Caco-2 (cell line): Measurements from ENCODE around the gene ADARB2. TPM values are rescaled to one million over a fixed set of nuclear protein-coding genes. Genes with fewer than 3 reads are reported as not detected.

Experiments
- BruUV-seq: library from RNA; stranded (reverse); fragments of 400-500 nt; replicated peaks from 2 replicates; lab custom pipeline; 2021; lab: Mats Ljungman, UMichigan
- CTCF ChIA-PET: fragments of 300-600 bp; sonication (Branson Sonifier 250); formaldehyde crosslinking; loops from one replicate; lab custom pipeline; 2022; ENCODE audit warnings: antibody characterized with exemption; lab: Charles Lee
- POLR2A ChIA-PET: fragments of 300-600 bp; sonication (Branson Sonifier 250); formaldehyde crosslinking; loops from one replicate; lab custom pipeline; 2022; ENCODE audit warnings: antibody characterized with exemption; lab: Charles Lee
- DNase-seq, 2 experiments: peaks; one replicate each; pipeline versions ENCODE4 v3.0.0 to v3.0.0-alpha.2; 2020 to 2022
- H3K27me3 ChIP-seq: replicated peaks from 2 replicates; pipeline ENCODE4 v1.6.0; 2011; ENCODE audit warnings: low read length; ENCODE audit not compliant: control insufficient read depth, insufficient read depth
- H3K36me3 ChIP-seq: 2 replicates; pipeline ENCODE4 v1.5.1; 2011; ENCODE audit warnings: low read length; ENCODE audit not compliant: control insufficient read depth, insufficient read depth
- H3K4me1 ChIP-seq: fragments of 250-450 bp; sonication (Bioruptor Pico); 2 replicates; pipeline ENCODE4 v1.5.1; 2020; ENCODE audit warnings: mild to moderate bottlenecking
- H3K4me3 ChIP-seq: 2 replicates; pipeline ENCODE4 v1.5.1; 2011; ENCODE audit warnings: low read depth, mild to moderate bottlenecking, control low read depth, low read length
- H3K9me3 ChIP-seq: fragments of 250-450 bp; sonication (Bioruptor Pico); 2 replicates; pipeline ENCODE4 v1.5.1; 2020; ENCODE audit warnings: mild to moderate bottlenecking, moderate library complexity
- H3K27ac Mint-ChIP-seq: one replicate; pipeline ENCODE4 v1.8.0; 2022; ENCODE audit warnings: mixed read lengths; ENCODE audit not compliant: unreplicated experiment
- H3K27me3 Mint-ChIP-seq: one replicate; pipeline ENCODE4 v1.8.0; 2022; ENCODE audit warnings: mixed read lengths; ENCODE audit not compliant: insufficient read depth, unreplicated experiment
- H3K36me3 Mint-ChIP-seq: one replicate; pipeline ENCODE4 v1.8.0; 2022; ENCODE audit warnings: mild to moderate bottlenecking, mixed read lengths; ENCODE audit not compliant: insufficient read depth, unreplicated experiment
- H3K4me1 Mint-ChIP-seq: one replicate; pipeline ENCODE4 v1.8.0; 2022; ENCODE audit warnings: low read depth, mixed read lengths; ENCODE audit not compliant: unreplicated experiment
- H3K4me3 Mint-ChIP-seq: one replicate; pipeline ENCODE4 v1.8.0; 2022; ENCODE audit warnings: mild to moderate bottlenecking, moderate library complexity, mixed read lengths; ENCODE audit not compliant: unreplicated experiment
- H3K9me3 Mint-ChIP-seq: one replicate; pipeline ENCODE4 v1.8.0; 2022; ENCODE audit warnings: mixed read lengths; ENCODE audit not compliant: unreplicated experiment
- CTCF ChIP-seq, 2 experiments: fragments of 200-600 bp in 1 of 2; IDR thresholded peaks; 1 replicate in 1 of 2; 2 replicates in 1 of 2; pipeline versions ENCODE4 v1.5.1 to v1.8.0; 2011 to 2022; ENCODE audit warnings: antibody characterized with exemption in 1 of 2, control low read depth in 1 of 2, inconsistent platforms in 1 of 2, low read depth in 1 of 2, low read length in 1 of 2, mild to moderate bottlenecking in 1 of 2, moderate library complexity in 1 of 2; ENCODE audit not compliant: insufficient read depth in 1 of 2, severe bottlenecking in 1 of 2, unreplicated experiment in 1 of 2
- intact Hi-C: fragments of 100-400 bp; cut with micrococcal nuclease; formaldehyde crosslinking; loops from one replicate; pipeline ENCODE4 v1.10.0; 2022; ENCODE audit not compliant: unreplicated experiment
- total RNA-seq: library from RNA; stranded (reverse); gene quantifications from 2 replicates; pipeline ENCODE4 v1.2.3, GENCODE V29; 2022

ADARB2 gene
- total RNA-seq, 1 experiment from 2014 or later, result 0.27 TPM

GRCh38 chr10:1178506-1178905, 558.8 kb downstream of the ADARB2 start:
- TF ChIP-seq CTCF (IDR thresholded peaks at IDR 0.05; ENCODE audit: insufficient read depth in 1 of 2, low read depth in 1 of 2, low read length in 1 of 2, severe bottlenecking in 1 of 2, unreplicated experiment in 1 of 2), result no peak
- POLR2A ChIA-PET, result no interaction called here

DNA sequence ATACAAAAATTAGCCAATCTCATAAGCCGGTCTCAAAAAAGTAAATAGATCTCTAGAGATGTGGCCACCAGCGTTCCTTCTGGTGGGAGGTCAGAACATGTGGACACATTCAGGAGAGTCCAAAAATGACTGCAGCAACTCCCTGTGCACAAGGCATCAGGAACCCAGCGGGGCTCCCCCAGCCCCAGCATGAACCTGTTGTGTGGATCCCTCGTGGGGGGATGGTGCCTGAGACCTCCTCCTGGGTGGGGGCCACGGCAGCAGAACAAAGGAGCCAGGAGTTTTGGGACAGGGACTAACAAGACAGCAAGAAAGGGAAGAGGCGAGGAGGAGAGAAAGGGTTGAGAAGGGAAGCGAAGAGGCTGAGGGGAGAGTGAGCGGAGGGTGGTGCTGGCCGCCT, 559.4 kb downstream of the ADARB2 start:
- Histone ChIP-seq H3K4me3 (no peak overlapping the region), H3K27me3 (no peaks in the 10 kb centered on the region), H3K9me3 (no peaks in the 10 kb centered on the region), H3K4me1 (no peaks in the 10 kb centered on the region), H3K36me3 (no peaks in the 10 kb centered on the region)
- Mint-ChIP-seq H3K27ac (no peak overlapping the region), H3K27me3 (no peaks in the 10 kb centered on the region), H3K9me3 (no peaks in the 10 kb centered on the region), H3K36me3 (no peaks in the 10 kb centered on the region), H3K4me3 (no peak overlapping the region), H3K4me1 (no peaks in the 10 kb centered on the region)
- DNase-seq, result peak in 1 of 2 experiments; percentile 17
- intact Hi-C loops, result no loop called here
- CTCF ChIA-PET, result no interaction called here
- BruUV-seq, result no TSS peak
- no peak for TF ChIP-seq CTCF (IDR thresholded peaks at IDR 0.05; ENCODE audit: insufficient read depth in 1 of 2, low read depth in 1 of 2, low read length in 1 of 2, severe bottlenecking in 1 of 2, unreplicated experiment in 1 of 2)
- POLR2A ChIA-PET, result no interaction called here

More at GRCh38 chr10:1178506-1178905, 558.8 kb downstream of the ADARB2 start:
- no peaks in the 10 kb centered on the region for H3K9me3 ChIP-seq
- Mint-ChIP-seq H3K4me1 (no peaks in the 10 kb centered on the region), H3K27me3 (no peaks in the 10 kb centered on the region), H3K27ac (no peak overlapping the region), H3K4me3 (no peak overlapping the region), H3K36me3 (no peaks in the 10 kb centered on the region), H3K9me3 (no peaks in the 10 kb centered on the region)
- intact Hi-C loops, result no loop called here
- BruUV-seq, result no TSS peak
- CTCF ChIA-PET, result no interaction called here
- no peak overlapping the region for H3K4me3 ChIP-seq
- DNase-seq, result peak in 1 of 2 experiments; percentile 25
- no peaks in the 10 kb centered on the region for H3K36me3 ChIP-seq
- H3K27me3 ChIP-seq, result no peaks in the 10 kb centered on the region
- no peaks in the 10 kb centered on the region for H3K4me1 ChIP-seq

DNA sequence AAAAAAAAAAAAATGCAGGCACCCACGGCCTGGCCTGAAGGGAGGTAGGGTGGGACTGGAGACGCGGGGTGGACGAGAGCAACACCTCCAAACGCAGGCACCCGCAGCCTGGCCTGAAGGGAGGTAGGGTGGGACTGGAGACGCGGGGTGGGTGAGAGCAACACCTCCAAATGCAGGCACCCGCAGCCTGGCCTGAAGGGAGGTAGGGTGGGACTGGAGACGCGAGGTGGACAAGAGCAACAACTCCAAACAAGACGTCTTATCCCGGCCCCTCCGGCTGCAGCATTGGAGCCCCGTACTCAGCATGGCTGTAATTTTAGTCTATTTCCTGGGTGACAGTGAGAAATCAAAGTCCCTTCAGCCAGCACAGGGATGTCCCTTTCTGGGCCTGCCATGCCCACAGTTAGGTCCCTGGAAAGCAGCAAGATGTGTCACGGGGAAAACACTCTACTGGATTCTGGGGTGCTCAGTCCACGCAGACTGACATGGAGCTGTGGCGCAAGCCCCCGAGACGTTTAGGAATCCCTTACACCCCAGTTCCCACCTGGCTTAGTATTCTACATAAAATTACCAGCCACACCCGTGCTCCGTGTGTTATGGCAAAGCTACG, 561.3 kb downstream of the ADARB2 start:
- H3K4me3 Mint-ChIP-seq, result no peak overlapping the region
- H3K36me3 ChIP-seq, result no peaks in the 10 kb centered on the region
- no peaks in the 10 kb centered on the region for H3K9me3 ChIP-seq
- DNase-seq, result peak in 1 of 2 experiments; percentile 30
- no peaks in the 10 kb centered on the region for H3K9me3 Mint-ChIP-seq
- H3K36me3 Mint-ChIP-seq, result no peaks in the 10 kb centered on the region
- ChIA-PET CTCF (no interaction called here), POLR2A (no interaction called here)
- H3K27me3 ChIP-seq, result no peaks in the 10 kb centered on the region
- H3K4me1 ChIP-seq, result no peaks in the 10 kb centered on the region
- no peaks in the 10 kb centered on the region for H3K4me1 Mint-ChIP-seq
- H3K27ac Mint-ChIP-seq, result no peak overlapping the region
- H3K27me3 Mint-ChIP-seq, result no peaks in the 10 kb centered on the region
- TF ChIP-seq CTCF (IDR thresholded peaks at IDR 0.05; ENCODE audit: insufficient read depth in 1 of 2, low read depth in 1 of 2, low read length in 1 of 2, severe bottlenecking in 1 of 2, unreplicated experiment in 1 of 2), result no peak
- BruUV-seq, result no TSS peak
- no peak overlapping the region for H3K4me3 ChIP-seq
- intact Hi-C loops, result no loop called here
